H1 (cell line): ENCODE measurements around the gene CES3. TPM values are rescaled to one million over a fixed set of nuclear protein-coding genes. Genes with fewer than 3 reads are reported as not detected.

Experiments used
- CBX5 ChIP-seq: fragments of 300-800, 300-1000 bp; sonication (generic); IDR thresholded peaks from 2 replicates; pipeline ENCODE4 v1.7.1; 2016; ENCODE audit warnings: antibody characterized with exemption, low read length, low read depth
- GABPA ChIP-seq: IDR thresholded peaks from 2 replicates; pipeline ENCODE4 v1.6.1; 2011; ENCODE audit warnings: mild to moderate bottlenecking, low read length, moderate library complexity, borderline replicate concordance; ENCODE audit not compliant: insufficient read depth
- HDAC2 ChIP-seq, 2 experiments: fragments of 300-600 bp in 1 of 2; sonication (generic) in 1 of 2; IDR thresholded peaks; 2 replicates each; pipeline ENCODE4 v1.6.1; 2011 to 2012; ENCODE audit warnings: low read depth in 2 of 2, low read length in 2 of 2, mild to moderate bottlenecking in 2 of 2, moderate library complexity in 2 of 2, borderline replicate concordance in 1 of 2, inconsistent platforms in 1 of 2
- POLR2AphosphoS5 ChIP-seq: IDR thresholded peaks from 2 replicates; pipeline ENCODE4 v1.6.1; 2011; ENCODE audit warnings: low read depth, low read length
- polyA plus RNA-seq, 7 experiments: library from polyadenylated mRNA; depleted of rRNA in 3 of 7; stranded (reverse) in 5 of 7; unstranded in 2 of 7; fragments of >200 nt in 5 of 7; fragments of 200-250 nt in 2 of 7; gene quantifications; 1 replicate in 5 of 7; 2 replicates in 1 of 7; 4 replicates in 1 of 7; pipeline versions ENCODE4 v1.2.1 to v1.2.3, GENCODE V29; 2011 to 2013; ENCODE audit warnings: missing spikeins in 2 of 7, mixed read lengths in 2 of 7
- total RNA-seq: library from RNA; stranded (reverse); fragmentation: NEBNext Ultra II Directional; extraction: Animal tissue kit (Norgen Biotek cat#: 25700); gene quantifications from 2 replicates; pipeline ENCODE4 v1.2.1, GENCODE V29; 2021

CES3 gene
- total and polyA plus RNA-seq, 2 of the 8 experiments (the other 6 are each of a cell fraction or from before 2014, with no cell fraction given): 1.6 to 2.2 TPM

DNA sequence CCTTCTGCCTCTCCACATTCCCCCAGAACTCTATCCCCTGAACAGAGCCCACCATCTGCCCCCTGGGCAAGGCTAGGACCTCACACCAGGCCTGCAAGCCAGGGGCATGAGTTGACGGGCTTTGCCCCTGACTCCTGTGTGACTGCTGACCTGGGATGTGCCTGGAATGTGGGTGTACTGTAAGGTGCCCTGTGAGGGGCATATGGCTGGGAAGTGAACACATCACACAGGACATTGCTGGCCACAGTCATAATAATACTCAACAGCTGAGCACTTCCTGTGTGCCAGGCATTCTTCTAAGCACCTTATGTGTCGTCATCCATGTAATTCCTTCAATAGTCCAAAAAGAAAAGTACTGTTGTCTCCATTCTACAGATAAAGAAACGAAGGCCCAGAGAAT, 40.7 kb downstream of the CES3 start (continued):
- TF ChIP-seq HDAC2 (IDR thresholded peaks at IDR 0.05; ENCODE audit: borderline replicate concordance in 1 of 2, low read depth in 2 of 2, low read length in 2 of 2) (no peak), POLR2AphosphoS5 (no peak), CBX5 (no peak), GABPA (no peak)
